RKO (cell line): ENCODE measurements around the gene CISH.

Experiments
- DNase-seq: peaks from one replicate; pipeline ENCODE4 v3.0.0-alpha.2; 2016; ENCODE audit warnings: low spot score

Gene CISH

DNA sequence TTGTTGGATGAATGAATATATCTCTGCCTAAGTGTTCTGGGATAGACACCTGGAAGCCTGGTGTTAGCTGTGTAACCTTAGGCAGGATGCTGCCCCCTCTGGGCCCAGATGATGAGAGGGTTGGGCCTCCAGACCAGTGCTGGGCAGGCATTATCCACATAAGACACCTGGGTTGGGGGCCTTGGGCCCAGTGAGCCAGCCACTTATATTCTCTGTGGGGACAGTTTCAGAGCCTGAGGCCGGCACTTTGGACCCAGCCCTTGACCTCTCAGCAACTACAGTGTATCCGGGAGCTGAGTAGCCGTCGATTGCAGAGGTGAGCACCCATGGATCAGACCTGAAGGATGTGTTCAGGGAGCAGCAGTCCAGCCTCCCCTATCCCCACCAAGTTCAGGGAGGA, 40.1 kb downstream of the CISH start:
- DNase-seq, result no peak

DNA sequence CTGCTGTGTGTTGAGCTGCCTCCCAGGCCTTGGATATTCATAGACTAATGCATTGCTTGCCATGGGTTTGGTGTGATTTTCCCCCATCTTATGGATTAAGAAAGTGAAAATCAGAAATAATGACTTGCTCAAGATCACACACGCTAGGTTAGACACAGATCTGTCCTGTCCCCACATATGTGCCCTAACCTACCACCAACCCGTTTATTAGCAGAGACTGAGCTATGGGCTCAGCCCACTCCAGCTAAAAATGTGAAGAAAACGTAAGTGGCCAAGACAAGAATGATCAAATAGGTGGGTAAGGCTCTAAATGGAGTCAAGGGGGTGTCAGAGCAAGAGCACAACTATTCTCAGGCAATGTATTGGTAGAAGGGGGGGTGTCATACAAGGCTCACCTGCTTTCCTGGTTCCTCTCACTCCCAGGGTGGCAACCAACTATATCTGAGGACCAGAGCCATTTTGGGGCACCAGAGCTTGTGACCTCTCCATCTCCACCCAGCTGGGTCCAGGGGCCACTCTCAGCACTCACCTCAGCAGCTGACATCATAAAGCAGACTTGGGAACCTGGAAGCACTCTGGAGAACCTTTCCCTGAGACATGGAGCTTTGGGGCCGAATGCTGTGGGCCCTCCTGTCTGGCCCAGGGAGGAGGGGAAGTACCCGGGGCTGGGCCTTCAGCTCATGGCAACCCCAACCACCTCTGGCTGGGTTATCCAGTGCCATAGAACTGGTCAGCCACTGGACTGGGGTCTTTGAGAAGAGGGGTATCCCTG, 40.9 kb downstream of the CISH start:
- DNase-seq, result no peak

DNA sequence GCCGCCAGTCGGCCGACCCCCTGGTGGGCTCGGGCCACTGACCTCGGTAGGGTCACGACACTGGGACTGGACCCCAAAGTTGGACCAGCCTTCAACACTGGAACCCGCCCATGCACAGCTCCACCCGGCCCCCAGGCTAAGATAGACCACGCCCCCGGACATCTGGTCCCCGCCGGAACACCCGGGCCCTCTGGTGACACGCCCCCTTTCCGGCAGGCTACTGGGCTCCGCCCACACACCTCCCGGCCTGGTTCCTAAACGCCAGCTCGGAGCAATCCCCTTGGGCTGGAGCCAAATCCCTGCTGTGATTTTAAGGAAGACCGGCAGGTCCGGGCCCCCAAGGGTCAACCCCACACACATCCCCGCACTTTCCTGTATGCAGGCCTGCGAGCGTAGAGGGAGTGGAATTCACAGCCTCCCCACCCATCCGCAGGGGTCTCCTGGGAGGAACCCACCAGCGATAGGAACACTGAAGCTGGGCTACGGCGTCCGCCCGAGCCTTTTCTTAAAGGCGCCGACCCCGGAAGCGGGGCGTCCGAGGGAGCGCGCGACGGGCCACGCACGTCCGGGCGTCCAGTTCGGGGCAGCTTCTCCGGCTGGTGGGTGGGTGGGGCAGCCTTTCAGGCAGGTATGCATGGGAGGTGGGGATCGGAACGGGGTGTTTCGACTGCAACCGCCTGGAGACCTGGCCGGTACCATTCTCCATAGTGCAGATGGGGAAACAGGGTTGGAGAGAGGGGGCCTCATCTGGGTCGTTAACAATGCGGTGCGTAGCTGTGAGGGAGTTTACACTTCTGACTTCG, 42.4 kb downstream of the CISH start, which contains the start of gene HEMK1:
Gene HEMK1, plus strand, starts transcription at position 576 of the 803 bp plus-strand sequence. CDS start 1,583 bp downstream, outside the sequence.
- peak; percentile 95 for DNase-seq

DNA sequence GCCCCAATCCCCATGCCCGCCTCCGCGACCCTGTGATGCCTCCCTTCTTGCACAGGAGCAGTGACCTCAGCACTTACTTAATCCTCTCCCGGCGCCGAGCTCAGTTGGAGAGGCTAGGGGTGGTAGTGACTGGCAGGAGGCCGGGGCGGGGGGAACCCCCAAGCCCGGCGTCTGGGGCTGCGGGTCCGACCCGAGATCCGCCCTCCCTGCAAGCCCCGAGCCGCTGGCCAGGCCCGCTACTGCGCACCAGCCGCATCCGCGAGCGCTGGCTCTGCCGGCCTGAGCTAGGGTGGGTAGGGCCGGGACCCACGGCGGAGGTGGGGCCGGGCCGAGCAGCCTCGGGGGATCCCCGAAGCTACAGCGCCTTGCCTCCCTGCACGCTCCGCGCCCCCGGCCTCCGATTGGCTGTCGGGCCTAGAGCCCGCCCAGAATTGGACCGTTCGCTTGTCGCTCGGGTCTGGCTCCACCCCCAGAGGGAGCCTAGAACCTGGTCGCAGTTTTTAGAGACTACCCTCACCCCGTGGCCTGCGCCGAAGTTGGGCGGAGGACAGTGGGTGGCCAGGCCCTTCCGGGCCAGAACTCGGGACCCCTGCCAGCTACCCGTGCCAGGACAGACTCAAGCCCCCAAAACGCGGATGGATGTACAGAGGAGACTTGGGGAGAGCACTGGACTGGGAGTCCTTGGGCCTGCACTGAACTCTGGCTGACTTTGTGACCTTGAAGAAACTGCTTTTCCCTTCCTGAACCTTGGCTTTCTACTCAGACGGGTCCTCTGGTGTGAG, 44.0 kb downstream of the CISH start, which contains the start of gene C3orf18:
Gene C3orf18, minus strand, starts transcription at position 362 of the 782 bp plus-strand sequence. CDS start 2,048 bp downstream, outside the sequence.
- DNase-seq, result peak; percentile 94

DNA sequence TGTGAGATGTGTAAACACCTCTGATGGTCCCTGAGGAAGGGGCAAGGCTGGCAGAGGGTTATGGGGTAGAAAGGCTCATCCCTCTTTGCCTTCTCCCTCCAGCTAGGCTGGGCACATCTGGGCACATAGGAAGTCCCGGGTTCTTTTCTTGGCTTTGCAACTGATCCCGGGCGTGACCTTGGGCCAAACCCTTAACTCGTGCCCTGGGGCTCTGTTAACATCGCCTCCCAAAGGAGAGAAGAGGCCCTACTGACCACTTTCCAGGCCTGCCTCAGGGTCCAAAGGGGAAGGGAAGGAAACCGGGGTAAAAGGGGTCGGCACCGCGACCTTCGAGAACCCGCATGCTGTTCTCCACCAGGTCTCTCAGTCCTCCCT, 44.6 kb downstream of the CISH start:
- DNase-seq, result no peak

DNA sequence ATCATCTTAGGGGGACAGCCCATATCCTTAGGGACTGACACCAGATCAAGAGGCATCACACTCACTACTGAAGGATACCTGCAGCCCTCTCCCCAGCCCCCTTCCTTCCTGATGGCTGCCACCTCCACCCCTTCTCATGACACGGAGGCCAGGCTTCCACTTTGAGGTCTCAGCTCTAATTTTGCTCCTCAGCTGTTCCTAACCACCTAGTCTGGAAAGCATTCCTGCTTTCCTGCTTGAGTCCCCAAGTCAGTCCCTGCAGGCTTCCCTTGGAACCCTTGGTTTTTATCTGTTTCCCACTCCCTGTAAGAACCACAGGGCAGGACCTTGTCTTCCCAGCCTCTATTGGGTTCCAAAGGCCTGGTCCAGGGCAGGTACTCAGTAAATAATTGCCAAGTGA, 47.3 kb downstream of the CISH start:
- DNase-seq, result no peak

DNA sequence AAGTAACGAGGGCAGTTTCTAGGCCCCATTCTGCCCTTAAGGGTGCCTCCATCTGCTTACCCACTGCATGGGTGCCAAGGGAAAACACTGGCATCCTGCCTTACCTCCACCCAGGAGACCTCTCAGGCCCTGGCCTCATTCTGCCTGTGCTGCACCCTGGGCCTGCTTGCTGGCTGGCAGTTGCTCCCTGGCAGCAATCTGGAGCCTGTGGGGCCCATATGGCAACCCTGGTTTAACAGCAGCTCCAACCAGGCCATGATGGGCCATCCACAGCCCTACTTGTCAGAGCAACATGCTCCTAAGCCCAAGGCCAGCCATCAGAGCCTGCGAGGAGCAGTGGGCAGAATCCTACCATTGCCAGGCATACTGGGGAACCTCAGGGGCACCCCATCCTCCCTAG, 47.7 kb downstream of the CISH start:
- DNase-seq, result no peak

DNA sequence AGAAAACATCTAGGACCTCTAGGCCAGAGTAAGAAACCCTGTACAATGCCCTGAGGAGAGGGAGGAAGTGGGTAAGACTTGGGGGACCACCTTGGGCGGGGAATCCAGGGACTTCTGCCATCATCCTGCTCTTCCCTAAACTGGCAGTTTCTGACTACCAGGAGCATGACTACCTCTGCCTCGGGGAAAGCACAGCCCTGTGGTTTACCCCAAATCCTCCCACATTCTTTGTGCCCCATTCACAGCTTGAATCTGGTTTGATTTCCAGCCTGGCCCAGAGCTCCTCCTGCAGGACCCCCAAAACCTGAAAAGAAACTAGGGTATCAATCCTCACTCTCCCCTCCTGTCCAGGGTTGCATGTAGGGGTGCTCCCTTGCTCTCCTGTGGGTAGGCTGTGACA, 48.7 kb downstream of the CISH start:
- DNase-seq, result no peak

DNA sequence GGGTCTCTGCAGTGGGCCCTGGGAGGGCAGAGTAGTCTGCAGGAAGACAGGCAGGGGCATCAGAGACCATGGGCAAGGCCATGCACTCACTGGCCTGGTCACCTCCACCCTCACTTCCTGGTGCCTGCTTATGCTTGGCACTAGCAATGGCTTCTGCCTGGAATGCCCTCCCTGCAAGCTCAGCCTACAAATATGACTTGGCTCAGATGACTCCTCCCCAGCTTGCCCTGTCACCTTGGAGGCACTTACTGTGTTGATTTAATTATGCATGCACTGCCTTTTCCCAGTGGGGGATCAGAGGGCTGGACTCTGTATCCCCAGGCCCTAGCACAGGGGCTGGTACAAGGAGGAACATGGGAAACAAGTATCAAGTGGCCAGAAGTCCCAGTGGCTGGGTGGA, 51.9 kb downstream of the CISH start:
- DNase-seq, result peak; percentile 24

DNA sequence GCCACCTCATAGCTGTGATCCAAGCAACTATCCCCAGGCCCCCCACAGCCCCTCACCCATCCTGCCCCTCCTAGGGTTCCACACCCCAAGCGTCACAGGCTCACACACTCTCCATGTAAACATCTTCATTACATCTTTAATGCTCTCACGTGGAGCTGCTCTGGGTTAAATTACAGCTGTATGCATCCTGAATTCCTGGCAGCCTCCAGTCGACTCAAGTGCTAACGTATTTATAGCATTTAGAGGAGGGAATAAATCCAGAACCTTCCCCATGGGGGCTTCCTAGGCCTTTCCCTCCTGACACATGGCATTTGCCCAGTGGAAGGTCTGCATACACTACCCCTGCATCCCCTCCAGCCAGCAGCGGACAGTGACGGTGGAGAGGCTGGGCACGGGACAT, 53.7 kb downstream of the CISH start:
- DNase-seq, result no peak

DNA sequence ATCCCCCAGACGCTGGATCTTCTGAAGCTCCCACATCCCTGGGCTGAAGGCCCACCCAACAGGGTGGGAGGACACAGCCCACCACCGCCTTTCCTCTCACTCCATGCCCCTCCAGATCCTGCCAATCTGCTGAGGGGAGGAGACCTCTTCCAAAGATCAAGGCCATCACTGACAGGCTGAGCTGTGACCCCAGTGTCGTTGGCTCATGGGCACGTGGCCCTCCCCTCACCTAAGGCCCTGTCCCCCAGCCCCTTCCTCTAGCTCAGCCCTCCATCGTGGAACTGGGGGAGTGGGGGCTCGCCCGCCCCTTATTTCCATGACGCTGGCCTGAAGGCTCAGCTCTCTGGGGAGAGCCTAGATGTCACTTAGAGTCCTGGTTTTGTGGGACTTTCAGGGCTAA, 54.5 kb downstream of the CISH start:
- DNase-seq, result no peak
